ENCODE measurements around the gene IL17RB. TPM values are rescaled to one million over a fixed set of nuclear protein-coding genes. Genes with fewer than 3 reads are reported as not detected.

Gene IL17RB
- total and polyA plus RNA-seq, 9 donors = 0.99 to 5.6 (median 1.1) TPM

DNA sequence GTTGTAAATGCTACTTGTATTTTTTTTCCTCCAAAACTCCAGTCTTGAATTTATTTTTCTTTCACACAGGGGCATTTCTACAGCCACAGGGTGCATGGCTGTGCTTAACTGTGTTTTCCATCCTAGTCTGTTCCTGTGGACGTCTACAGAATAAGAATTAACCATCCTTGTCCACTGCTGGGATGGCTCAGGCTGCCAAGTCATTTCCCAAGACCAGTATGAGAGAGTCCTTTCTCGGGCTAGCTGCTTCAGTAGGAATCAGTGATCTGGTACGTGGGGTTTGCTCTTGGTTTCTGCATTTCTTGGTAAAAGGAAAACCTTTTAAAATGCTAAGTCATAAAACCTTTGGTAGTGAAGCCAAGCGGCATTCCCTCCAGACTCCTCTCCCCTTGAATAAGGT lies 29.9 kb upstream of the IL17RB start:
- no peak for TF ChIP-seq EP300 (IDR thresholded peaks at IDR 0.05)
- TF ChIP-seq POLR2A (IDR thresholded peaks at IDR 0.05) = no peak
- TF ChIP-seq, protein P1, sequence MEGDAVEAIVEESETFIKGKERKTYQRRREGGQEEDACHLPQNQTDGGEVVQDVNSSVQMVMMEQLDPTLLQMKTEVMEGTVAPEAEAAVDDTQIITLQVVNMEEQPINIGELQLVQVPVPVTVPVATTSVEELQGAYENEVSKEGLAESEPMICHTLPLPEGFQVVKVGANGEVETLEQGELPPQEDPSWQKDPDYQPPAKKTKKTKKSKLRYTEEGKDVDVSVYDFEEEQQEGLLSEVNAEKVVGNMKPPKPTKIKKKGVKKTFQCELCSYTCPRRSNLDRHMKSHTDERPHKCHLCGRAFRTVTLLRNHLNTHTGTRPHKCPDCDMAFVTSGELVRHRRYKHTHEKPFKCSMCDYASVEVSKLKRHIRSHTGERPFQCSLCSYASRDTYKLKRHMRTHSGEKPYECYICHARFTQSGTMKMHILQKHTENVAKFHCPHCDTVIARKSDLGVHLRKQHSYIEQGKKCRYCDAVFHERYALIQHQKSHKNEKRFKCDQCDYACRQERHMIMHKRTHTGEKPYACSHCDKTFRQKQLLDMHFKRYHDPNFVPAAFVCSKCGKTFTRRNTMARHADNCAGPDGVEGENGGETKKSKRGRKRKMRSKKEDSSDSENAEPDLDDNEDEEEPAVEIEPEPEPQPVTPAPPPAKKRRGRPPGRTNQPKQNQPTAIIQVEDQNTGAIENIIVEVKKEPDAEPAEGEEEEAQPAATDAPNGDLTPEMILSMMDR (IDR thresholded peaks at IDR 0.05) = no peak
- intact Hi-C loops (cut with DNase I) = no loop called here
- H3K27ac ChIP-seq = no peak overlapping the region
- DNase-seq = no peak
- no peaks in the 10 kb centered on the region for H3K27me3 ChIP-seq
- no peaks in the 10 kb centered on the region for H3K36me3 ChIP-seq
- WGBS, 3 donors = 85 to 88% (median 85%) methylated on average over 4 of the region's 4 CpGs
- no peaks in the 10 kb centered on the region for H3K9me3 ChIP-seq
- H3K4me3 ChIP-seq = no peak overlapping the region
- H3K4me1 ChIP-seq (ENCODE audit: insufficient read depth) = no peaks in the 10 kb centered on the region

DNA sequence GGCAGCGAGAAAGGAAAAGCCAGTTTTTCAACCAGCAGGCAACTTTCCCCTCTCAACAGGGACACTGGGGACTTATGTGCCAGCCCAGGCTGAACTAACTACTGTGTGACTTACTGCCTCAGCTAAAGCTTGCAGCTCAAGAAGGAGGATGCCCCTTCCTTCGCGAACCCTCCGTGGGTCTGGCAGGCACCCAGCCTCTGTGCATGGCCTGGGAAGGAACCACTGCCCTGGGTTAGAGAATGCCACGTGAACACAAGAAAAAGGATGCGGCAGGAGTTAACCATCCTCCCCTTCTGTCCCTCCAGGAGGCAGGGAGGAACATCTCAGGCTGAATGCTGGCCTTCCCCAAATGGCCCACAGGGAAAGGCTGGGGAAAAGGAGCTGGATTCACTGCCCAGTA lies 29.2 kb upstream of the IL17RB start:
- H3K27ac ChIP-seq = no peak overlapping the region
- intact Hi-C loops (cut with DNase I) = no loop called here
- no peak overlapping the region for H3K4me3 ChIP-seq
- DNase-seq = peak in 1 of 5 donors; percentile 4
- H3K27me3 ChIP-seq = no peaks in the 10 kb centered on the region
- WGBS, 3 donors = 80 to 93% (median 88%) methylated on average over 6 of the region's 6 CpGs
- no peaks in the 10 kb centered on the region for H3K36me3 ChIP-seq
- TF ChIP-seq EP300 (IDR thresholded peaks at IDR 0.05) (no peak), POLR2A (IDR thresholded peaks at IDR 0.05) (no peak)
- TF ChIP-seq, protein P1 (IDR thresholded peaks at IDR 0.05) = no peak
- H3K9me3 ChIP-seq = no peaks in the 10 kb centered on the region
- H3K4me1 ChIP-seq (ENCODE audit: insufficient read depth) = no peaks in the 10 kb centered on the region

DNA sequence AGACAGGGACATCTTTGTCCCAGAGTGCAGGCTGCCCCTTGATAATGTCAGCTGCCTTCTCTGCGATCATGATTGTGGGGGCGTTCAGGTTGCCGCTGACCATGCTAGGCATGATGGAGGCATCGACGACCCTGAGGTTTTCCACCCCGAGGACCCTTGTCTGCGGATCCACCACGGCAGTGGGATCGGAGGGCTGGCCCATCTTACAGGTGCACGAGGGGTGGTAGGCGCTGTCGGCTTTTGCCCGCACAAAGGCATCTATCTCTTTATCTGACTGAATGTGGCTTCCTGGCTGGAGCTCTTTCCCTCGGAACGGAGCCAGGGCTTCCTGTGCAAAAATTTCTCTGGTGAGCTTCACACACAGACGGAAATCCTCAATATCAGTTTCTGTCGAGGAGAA lies 28.6 kb upstream of the IL17RB start:
- no peaks in the 10 kb centered on the region for H3K9me3 ChIP-seq
- no peaks in the 10 kb centered on the region for H3K27me3 ChIP-seq
- H3K4me1 ChIP-seq (ENCODE audit: insufficient read depth) = no peaks in the 10 kb centered on the region
- WGBS, 3 donors = 81 to 87% (median 87%) methylated on average over 16 to 17 of the region's 17 CpGs
- peak in 1 of 5 donors; percentile 6 for DNase-seq
- no peaks in the 10 kb centered on the region for H3K36me3 ChIP-seq
- no peak for TF ChIP-seq POLR2A (IDR thresholded peaks at IDR 0.05)
- no peak for TF ChIP-seq EP300 (IDR thresholded peaks at IDR 0.05)
- TF ChIP-seq, protein P1 (IDR thresholded peaks at IDR 0.05) = no peak
- H3K27ac ChIP-seq = no peak overlapping the region
- no peak overlapping the region for H3K4me3 ChIP-seq
- intact Hi-C loops (cut with DNase I) = no loop called here

DNA sequence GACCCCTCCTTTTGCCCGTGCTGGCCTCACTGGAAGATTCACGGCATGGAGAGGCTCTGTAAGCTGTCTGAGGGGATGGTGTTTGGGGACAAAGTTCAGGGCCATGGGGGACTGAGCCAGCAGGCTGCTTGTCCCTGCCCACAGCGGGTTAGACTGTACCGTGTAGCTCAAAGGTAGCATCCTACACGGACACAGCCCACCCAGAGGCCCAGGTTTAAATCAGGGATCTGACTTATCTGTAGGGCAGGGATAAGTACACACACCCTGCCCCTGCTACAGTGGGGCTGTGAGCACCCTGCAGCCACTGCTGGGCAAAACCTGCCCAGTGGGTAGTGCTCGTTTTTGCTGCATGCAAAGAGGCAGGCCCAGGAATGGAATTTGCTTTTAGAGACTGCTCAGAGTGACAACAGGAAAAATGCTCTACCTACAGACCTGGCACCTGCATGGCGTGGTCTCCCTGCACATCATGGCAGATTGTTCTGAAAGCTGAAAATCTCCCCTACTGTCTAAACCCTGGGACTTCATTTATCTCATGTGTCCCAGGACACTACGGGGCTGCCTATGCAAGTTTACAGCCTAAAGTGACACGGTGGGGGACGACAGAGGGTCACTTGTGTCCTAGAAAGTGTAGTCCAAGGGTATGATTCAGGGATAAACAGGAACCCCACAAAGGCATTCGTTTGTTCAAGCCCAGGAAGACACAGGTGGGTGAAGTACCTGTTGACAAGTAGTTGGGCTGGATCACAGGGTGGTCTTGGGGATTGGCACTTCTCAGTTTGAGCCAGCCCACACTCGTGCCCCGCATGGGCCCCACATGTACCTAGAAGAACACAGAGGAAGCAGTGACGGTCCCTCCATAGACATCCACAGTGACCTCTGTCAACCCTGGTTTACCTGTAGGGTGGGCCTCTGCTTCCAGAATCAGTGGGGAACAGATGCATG lies 27.9 kb upstream of the IL17RB start:
- H3K4me1 ChIP-seq (ENCODE audit: insufficient read depth) = no peaks in the 10 kb centered on the region
- H3K27me3 ChIP-seq = no peaks in the 10 kb centered on the region
- TF ChIP-seq POLR2A (IDR thresholded peaks at IDR 0.05) (no peak), EP300 (IDR thresholded peaks at IDR 0.05) (no peak)
- TF ChIP-seq, protein P1 (IDR thresholded peaks at IDR 0.05) = no peak
- intact Hi-C loops (cut with DNase I) = no loop called here
- DNase-seq = no peak
- no peak overlapping the region for H3K4me3 ChIP-seq
- H3K27ac ChIP-seq = no peak overlapping the region
- H3K36me3 ChIP-seq = no peaks in the 10 kb centered on the region
- H3K9me3 ChIP-seq = no peaks in the 10 kb centered on the region
- WGBS, 3 donors = 80 to 86% (median 84%) methylated on average over 14 of the region's 14 CpGs

Measured in ovary (tissue), 9 donors.